K562 (cell line): Measurements from ENCODE around the gene ZNF155. TPM values are rescaled to one million over a fixed set of nuclear protein-coding genes. Genes with fewer than 3 reads are reported as not detected.

Experiments used
- ATAC-seq: fragments of 200-7000 bp; cut with Tn5 transposase; 3 replicates; pipeline ENCODE4 v1.9.1; 2020; ENCODE audit warnings: moderate library complexity
- BruUV-seq: library from RNA; stranded (reverse); fragments of 400-500 nt; replicated peaks from 2 replicates; lab custom pipeline; 2021; lab: Mats Ljungman, UMichigan
- CTCF ChIA-PET: fragments of 300-600 bp; formaldehyde crosslinking; extraction: SDS; loops from one replicate; lab custom pipeline; 2021; ENCODE audit warnings: low intra/inter-chr PET ratio; lab: Yijun Ruan, JAX
- POLR2A ChIA-PET: fragments of 300-600, 350-650 bp; sonication (Branson Sonifier 250); formaldehyde crosslinking; extraction: SDS; loops from one replicate; lab custom pipeline; 2021; ENCODE audit warnings: antibody characterized with exemption, inconsistent platforms; lab: Yijun Ruan, JAX
- DNase-seq, 4 experiments: peaks; one replicate each; pipeline versions ENCODE4 v3.0.0 to v3.0.0-alpha.2; 2011 to 2018; ENCODE audit warnings: low spot score in 3 of 4, mixed read lengths in 3 of 4; ENCODE audit errors: extremely low read depth in 1 of 4
- FAIRE-seq: peaks from 2 replicates; lab custom pipeline; 2011; peaks lifted over from hg19 to GRCh38; lab: Jason Lieb, UNC
- H2AFZ ChIP-seq: 2 replicates; pipeline ENCODE4 v1.6.0; 2011; ENCODE audit warnings: low read depth, low read length, control low read depth, inconsistent platforms
- H3K27ac ChIP-seq: fragments of 200-600 bp; 3 replicates; pipeline ENCODE4 v1.8.0; 2011; ENCODE audit warnings: low read depth, mild to moderate bottlenecking, control low read depth, inconsistent platforms, low read length, moderate library complexity, mixed read lengths; ENCODE audit errors: extremely low read depth
- H3K27me3 ChIP-seq, 2 experiments: fragments of 300-600 bp in 1 of 2; 2 replicates in 1 of 2; 3 replicates in 1 of 2; pipeline versions ENCODE4 v1.6.0 to v1.8.0; 2011; ENCODE audit warnings: inconsistent platforms in 2 of 2, low read length in 2 of 2, mild to moderate bottlenecking in 1 of 2, mixed read lengths in 1 of 2, moderate library complexity in 1 of 2; ENCODE audit not compliant: control insufficient read depth in 2 of 2, insufficient read depth in 2 of 2
- H3K36me3 ChIP-seq: fragments of 300-600 bp; 3 replicates; pipeline ENCODE4 v1.8.0; 2011; ENCODE audit warnings: mild to moderate bottlenecking, low read length, inconsistent platforms; ENCODE audit not compliant: control insufficient read depth, insufficient read depth
- H3K4me1 ChIP-seq, 2 experiments: fragments of 200-600 bp in 1 of 2; replicated peaks in 1 of 2; 2 replicates in 1 of 2; 3 replicates in 1 of 2; pipeline versions ENCODE4 v1.5.1 to v1.8.0; 2011; ENCODE audit warnings: inconsistent platforms in 2 of 2, low read length in 2 of 2, mild to moderate bottlenecking in 1 of 2, mixed read lengths in 1 of 2, moderate library complexity in 1 of 2; ENCODE audit not compliant: control insufficient read depth in 2 of 2, insufficient read depth in 2 of 2
- H3K4me2 ChIP-seq: 2 replicates; pipeline ENCODE4 v1.6.1; 2011; ENCODE audit warnings: low read length, control low read depth, inconsistent platforms, mixed read lengths; ENCODE audit not compliant: insufficient read depth
- H3K4me3 ChIP-seq: fragments of 200-600 bp; sonication (generic), shearing (Covaris generic); 2 replicates; pipeline ENCODE4 v1.5.1; 2016; ENCODE audit warnings: control low read depth, inconsistent platforms
- H3K79me2 ChIP-seq: fragments of 200-600 bp; 3 replicates; pipeline ENCODE4 v1.8.0; 2011; ENCODE audit warnings: low read length, inconsistent platforms; ENCODE audit not compliant: control insufficient read depth, insufficient read depth
- H3K9ac ChIP-seq, 2 experiments: 2 replicates each; pipeline versions ENCODE4 v1.6.0 to v1.6.1; 2011; ENCODE audit warnings: low read depth in 2 of 2, low read length in 2 of 2, control low read depth in 1 of 2, inconsistent platforms in 1 of 2, mild to moderate bottlenecking in 1 of 2, mixed read lengths in 1 of 2; ENCODE audit not compliant: insufficient read depth in 1 of 2
- H3K9me1 ChIP-seq: one replicate; pipeline ENCODE4 v1.6.0; 2011; ENCODE audit warnings: inconsistent platforms, mild to moderate bottlenecking, low read length, moderate library complexity; ENCODE audit not compliant: control insufficient read depth, insufficient read depth
- H3K9me3 ChIP-seq: replicated peaks from 2 replicates; pipeline ENCODE4 v1.5.1; 2011; ENCODE audit warnings: low read depth, low read length, inconsistent platforms; ENCODE audit not compliant: control insufficient read depth, insufficient read depth
- H4K20me1 ChIP-seq: replicated peaks from 2 replicates; pipeline ENCODE4 v1.6.1; 2011; ENCODE audit warnings: low read length, inconsistent platforms, mixed read lengths; ENCODE audit not compliant: control insufficient read depth, insufficient read depth
- CTBP1 ChIP-seq: fragments of 450-650 bp; IDR thresholded peaks from 2 replicates; pipeline ENCODE4 v1.6.1; 2016; ENCODE audit warnings: borderline replicate concordance
- GATAD2B ChIP-seq: fragments of 450-650 bp; IDR thresholded peaks from 2 replicates; pipeline ENCODE4 v1.6.1; 2017; ENCODE audit warnings: mild to moderate bottlenecking, borderline replicate concordance
- NCOA6 ChIP-seq: fragments of 450-650 bp; IDR thresholded peaks from 2 replicates; pipeline ENCODE4 v1.6.1; 2017; ENCODE audit warnings: mild to moderate bottlenecking
- REST ChIP-seq, 2 experiments: fragments of 450-650 bp; formaldehyde crosslinking in 1 of 2; IDR thresholded peaks; 2 replicates each; pipeline versions ENCODE4 v1.4.0 to v1.6.1; 2014 to 2020; ENCODE audit warnings: mild to moderate bottlenecking in 2 of 2, borderline replicate concordance in 1 of 2, low read depth in 1 of 2
- RFX1 ChIP-seq: fragments of 450-650 bp; IDR thresholded peaks from 2 replicates; pipeline ENCODE4 v1.6.1; 2016; ENCODE audit warnings: mild to moderate bottlenecking, moderate library complexity
- SUPT5H ChIP-seq: fragments of 450-650 bp; IDR thresholded peaks from 2 replicates; pipeline ENCODE4 v1.6.1; 2016
- TAF9B ChIP-seq: fragments of 450-650 bp; IDR thresholded peaks from 2 replicates; pipeline ENCODE4 v1.6.1; 2018; ENCODE audit warnings: mild to moderate bottlenecking; ENCODE audit not compliant: partially characterized antibody
- ZNF449 ChIP-seq: fragments of 250-450 bp; sonication (Bioruptor Pico); IDR thresholded peaks from 2 replicates; pipeline ENCODE4 v1.8.0; 2022; ENCODE audit warnings: moderate library complexity, mild to moderate bottlenecking, inconsistent platforms
- WGBS: fragments of 100-300 bp; shearing (Covaris generic); methylation state at CpG from one replicate; pipeline ENCODE4 v1.1.6; 2016; ENCODE audit warnings: low coverage, mixed read lengths; ENCODE audit not compliant: insufficient coverage; ENCODE audit errors: missing lambda C conversion rate; 5-methylcytosine and 5-hydroxymethylcytosine counted together
- in situ Hi-C: fragments of 300-500 bp; cut with MboI; formaldehyde crosslinking; loops from 4 replicates; pipeline ENCODE4 v1.15.0; 2018; ENCODE audit warnings: inconsistent platforms, mixed read lengths
- intact Hi-C: fragments of 100-400 bp; cut with micrococcal nuclease; formaldehyde crosslinking; loops from 2 replicates; pipeline ENCODE4 v1.14.2; 2022
- polyA plus RNA-seq, 8 experiments: library from polyadenylated mRNA; depleted of rRNA in 4 of 8; stranded (reverse) in 5 of 8; unstranded in 3 of 8; fragments of >200 nt; fragmentation: Nextera tagmentation in 2 of 8; fragmentation: Illumina TruSeq in 1 of 8; extraction: Ambion mirVana in 2 of 8; extraction: Trizol in 1 of 8; gene quantifications; 2 replicates each; pipeline versions ENCODE4 v1.2.1 to v1.2.3, GENCODE V29; 2011 to 2014; ENCODE audit warnings: inconsistent platforms in 1 of 8, missing spikeins in 1 of 8
- total RNA-seq, 7 experiments: library from RNA; depleted of rRNA in 6 of 7; stranded (reverse); fragments of >200 nt in 6 of 7; fragmentation: Illumina TruSeq in 2 of 7; extraction: Trizol in 2 of 7; gene quantifications; 2 replicates each; pipeline versions ENCODE4 v1.2.1 to v1.2.3, GENCODE V29; 2011 to 2021; ENCODE audit warnings: low replicate concordance in 1 of 7

The ZNF155 gene
- total and polyA plus RNA-seq, 9 of the 15 experiments (the other 6 are each of a cell fraction or from before 2014, with no cell fraction given), result 0.09 to 0.76 (median 0.37) TPM

- TF ChIP-seq GATAD2B (0 out of 2 replicates have a peak, but pooled peaks have one; percentile 24), SUPT5H (peak; percentile 75), ZNF449 (CRISPR knock-in tag) (no peak), NCOA6 (no peak)
- TF ChIP-seq, all 486 proteins: peak for 83
Observed at GRCh38 chr19:43934985-43935708, 48.8 kb upstream of the ZNF155 start, which contains the start of gene ZNF45 (continued).

DNA sequence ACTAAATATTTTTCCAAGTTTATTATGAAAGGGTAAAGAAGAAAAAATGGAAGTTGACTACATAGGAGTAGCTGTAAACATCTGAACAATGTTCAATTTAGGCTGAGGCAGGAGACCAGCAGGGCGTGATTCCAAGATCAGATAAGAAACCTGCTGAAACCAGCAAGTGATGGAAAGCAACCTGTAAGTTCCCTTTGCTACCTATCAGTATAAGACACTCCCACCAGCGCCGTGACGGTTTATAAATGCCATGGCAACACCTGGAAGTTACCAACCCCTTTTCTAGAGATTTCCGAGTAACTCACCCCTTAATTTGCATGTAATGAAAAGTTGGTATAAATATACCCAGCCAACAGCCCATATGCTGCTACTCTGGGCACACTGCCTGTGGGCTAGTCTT lies 47.8 kb upstream of the ZNF155 start:
- DNase-seq (peak; percentile 22 to 24 (median 22)), FAIRE-seq (no peak), ATAC-seq (no peak)
- peaks cover 8% of the 10 kb centered on the region; the same call in 1 of the 3 replicates for H3K79me2 ChIP-seq
- H3K27me3 ChIP-seq, result no peaks in the 10 kb centered on the region
- H3K36me3 ChIP-seq, result peaks cover 15% of the 10 kb centered on the region; the same call in 1 of the 3 replicates
- no peaks in the 10 kb centered on the region for H4K20me1 ChIP-seq
- peaks cover 0 to 3% of the 10 kb centered on the region in 2 experiments; a peak in 2 of 5 replicates for H3K4me1 ChIP-seq
- CTCF ChIA-PET, result no interaction called here
- peak overlapping the region; percentile 12; the same call in 1 of the 2 replicates for H3K4me2 ChIP-seq
- H3K9me3 ChIP-seq, result peaks cover 4% of the 10 kb centered on the region; the same call in 1 of the 2 replicates
- H3K27ac ChIP-seq, result no peak overlapping the region
- H3K9me1 ChIP-seq, result no peaks in the 10 kb centered on the region
- in situ Hi-C loops, result no loop called here
- 18% methylated on average over 5 of the region's 5 CpGs for WGBS
- TF ChIP-seq CTBP1 (peak; percentile 24; the same call in 1 of the 2 replicates), RFX1 (peak; percentile 56), TAF9B (no peak), REST (IDR thresholded peaks at IDR 0.05; ENCODE audit: borderline replicate concordance) (peak; percentile 87), REST (CRISPR knock-in tag; IDR thresholded peaks at IDR 0.05; ENCODE audit: low read depth) (no peak)
- POLR2A ChIA-PET, result interaction anchor here (2.9 kb wide), 1 partner anchor 15 kb away, joined by 16 read pairs; the partner anchor contains the start of gene ZNF221
- intact Hi-C loops, result no loop called here
- H3K9ac ChIP-seq, result no peak overlapping the region
- no TSS peak for BruUV-seq
- no peak overlapping the region for H3K4me3 ChIP-seq
- peak overlapping the region; percentile 100; the same call in 1 of the 2 replicates for H2AFZ ChIP-seq
